Stimulated activated CD8-positive, alpha-beta memory T cell treated with anti-CD3 and anti-CD28 coated beads, Interleukin-4, amount 100 ng/mL, for 24 hours (primary cell): ENCODE data around the gene DGKB.

Experiments used
- DNase-seq: peaks from one replicate; pipeline ENCODE4 v3.0.0-alpha.2; 2020; ENCODE audit warnings: low read depth

Gene DGKB

DNA sequence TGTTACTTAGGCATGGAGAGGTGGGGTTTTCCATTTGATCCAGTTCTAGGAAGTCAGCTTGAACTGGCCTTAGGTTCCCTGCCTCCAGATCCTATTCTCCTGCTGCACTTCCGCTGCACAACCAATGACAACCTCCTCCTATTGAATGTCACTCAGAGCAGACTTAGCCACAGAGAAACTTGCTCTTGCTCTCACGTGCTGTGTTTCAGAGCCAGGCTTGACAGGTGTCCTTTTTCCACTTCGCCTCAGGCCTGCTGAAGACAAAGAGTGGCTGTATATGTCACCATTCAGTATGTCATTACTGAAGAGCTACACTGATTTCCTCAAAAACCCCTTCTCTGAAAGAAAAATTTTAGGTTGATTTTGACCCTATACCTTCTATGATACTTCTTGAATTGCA lies 797.7 kb downstream of the DGKB start:
- no peak for DNase-seq

GRCh38 chr7:14096159-14096558 lies 806.4 kb downstream of the DGKB start:
- no peak for DNase-seq

DNA sequence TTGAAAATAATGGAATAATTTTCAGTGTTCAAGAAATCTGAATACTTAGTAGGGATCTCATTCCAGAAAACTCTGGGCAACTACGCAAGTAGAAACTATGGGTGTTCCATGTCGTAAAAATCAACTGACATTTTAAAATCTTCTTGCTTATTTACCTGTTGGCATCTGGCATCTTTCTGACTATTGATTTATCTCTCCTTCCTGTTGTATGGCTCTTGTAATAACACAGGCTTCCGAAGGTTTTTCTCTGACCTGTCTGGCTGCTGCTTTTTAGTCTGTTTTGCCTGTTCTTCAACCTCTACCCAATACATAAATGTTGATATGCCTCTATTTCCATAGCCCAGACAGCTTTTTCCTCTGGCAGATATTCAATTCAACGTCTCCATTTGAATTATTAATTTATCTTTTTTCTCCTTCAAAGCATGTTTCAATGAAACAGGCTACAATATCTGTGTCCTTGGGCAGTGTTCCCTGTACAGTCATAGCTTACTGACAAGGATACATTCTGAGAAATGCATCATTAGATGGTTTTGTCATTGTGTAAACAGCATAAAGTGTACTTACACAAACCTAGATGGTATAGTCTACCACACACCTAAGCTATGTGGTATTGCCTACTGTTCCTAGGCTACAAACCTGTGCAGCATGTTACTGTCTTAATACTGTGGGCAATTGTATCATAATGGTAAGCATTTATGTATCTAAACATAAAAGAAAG lies 807.2 kb downstream of the DGKB start:
- DNase-seq, result no peak
